ENCODE results near the gene CCDC47. TPM values are rescaled to one million over a fixed set of nuclear protein-coding genes. Genes with fewer than 3 reads are reported as not detected.

Gene CCDC47
- total RNA-seq, 2 experiments from 2014 or later = 31.0 to 31.3 TPM

- intact Hi-C loops (cut with DNase I, micrococcal nuclease) = no loop called here
- Histone ChIP-seq H3K4me3 (ENCODE audit: low read length) (no peak overlapping the region), H3K4me1 (ENCODE audit: insufficient read depth, low read length) (no peaks in the 10 kb centered on the region), H3K36me3 (ENCODE audit: insufficient read depth, low read length) (peaks cover 99% of the 10 kb centered on the region), H3K9me3 (ENCODE audit: control insufficient read depth in 1 of 2, insufficient read depth in 1 of 2, low read length in 2 of 2) (no peaks in the 10 kb centered on the region), H3K27me3 (ENCODE audit: control insufficient read depth in 1 of 2, insufficient read depth in 2 of 2, low read length in 2 of 2) (no peaks in the 10 kb centered on the region), H3K27ac (ENCODE audit: low read depth in 1 of 2, low read length in 2 of 2) (no peak overlapping the region)
- no peaks in the 10 kb centered on the region for H3K27me3 Mint-ChIP-seq
- CTCF ChIA-PET = interaction anchor here (1.9 kb wide), 1 partner anchor 10 kb away, joined by 6 read pairs; no protein-coding TSS in a partner anchor
- H3K36me3 Mint-ChIP-seq (ENCODE audit: low read depth) = peaks cover 96% of the 10 kb centered on the region
- peak overlapping the region; percentile 9 for H3K27ac Mint-ChIP-seq
- H3K4me3 Mint-ChIP-seq = no peak overlapping the region
- ATAC-seq (ENCODE audit: poor library complexity) (no peak), DNase-seq (no peak)
- no peaks in the 10 kb centered on the region for H3K4me1 Mint-ChIP-seq (ENCODE audit: low read depth)
- POLR2A ChIA-PET = interaction anchor here (1.1 to 1.3 kb wide), 3 partner anchors 9 to 112 kb away, joined by 3 to 5 read pairs (median 3); partner anchors contain the start of genes CCDC47 and DDX42
- no peak for TF ChIP-seq CTCF (IDR thresholded peaks at IDR 0.05)
- H3K9me3 Mint-ChIP-seq = no peaks in the 10 kb centered on the region
Observed at GRCh38 chr17:63809970-63810369, 36.6 kb upstream of the CCDC47 start.

GRCh38 chr17:63805591-63805990, 32.2 kb upstream of the CCDC47 start:
- POLR2A ChIA-PET = interaction anchor here (1.3 kb wide), 1 partner anchor 24 kb away, joined by 3 read pairs; no protein-coding TSS in a partner anchor
- H3K36me3 Mint-ChIP-seq (ENCODE audit: low read depth) = peaks cover 88% of the 10 kb centered on the region

GRCh38 chr17:63804328-63804727, 30.9 kb upstream of the CCDC47 start:
- Histone ChIP-seq H3K9me3 (ENCODE audit: control insufficient read depth in 1 of 2, insufficient read depth in 1 of 2, low read length in 2 of 2) (no peaks in the 10 kb centered on the region), H3K4me1 (ENCODE audit: insufficient read depth, low read length) (no peaks in the 10 kb centered on the region), H3K27me3 (ENCODE audit: control insufficient read depth in 1 of 2, insufficient read depth in 2 of 2, low read length in 2 of 2) (no peaks in the 10 kb centered on the region), H3K36me3 (ENCODE audit: insufficient read depth, low read length) (peaks cover 89% of the 10 kb centered on the region), H3K4me3 (ENCODE audit: low read length) (no peak overlapping the region), H3K27ac (ENCODE audit: low read depth in 1 of 2, low read length in 2 of 2) (no peak overlapping the region)
- intact Hi-C loops (cut with DNase I, micrococcal nuclease) = no loop called here
- ChIA-PET POLR2A (interaction anchor here (1.3 to 1.9 kb wide), 2 partner anchors 23 to 31 kb away, joined by 3 to 7 read pairs; partner anchors contain the start of genes CCDC47 and DDX42), CTCF (no interaction called here)
- no peak for DNase-seq
- no peak for ATAC-seq (ENCODE audit: poor library complexity)
- Mint-ChIP-seq H3K36me3 (ENCODE audit: low read depth) (peaks cover 88% of the 10 kb centered on the region), H3K4me3 (no peak overlapping the region), H3K4me1 (ENCODE audit: low read depth) (no peaks in the 10 kb centered on the region), H3K9me3 (no peaks in the 10 kb centered on the region), H3K27me3 (no peaks in the 10 kb centered on the region), H3K27ac (no peak overlapping the region)
- TF ChIP-seq CTCF (IDR thresholded peaks at IDR 0.05) = no peak

More at GRCh38 chr17:63805591-63805990, 32.2 kb upstream of the CCDC47 start:
- Histone ChIP-seq H3K27me3 (ENCODE audit: control insufficient read depth in 1 of 2, insufficient read depth in 2 of 2, low read length in 2 of 2) (no peaks in the 10 kb centered on the region), H3K27ac (ENCODE audit: low read depth in 1 of 2, low read length in 2 of 2) (no peak overlapping the region), H3K36me3 (ENCODE audit: insufficient read depth, low read length) (peaks cover 89% of the 10 kb centered on the region), H3K4me3 (ENCODE audit: low read length) (no peak overlapping the region), H3K9me3 (ENCODE audit: control insufficient read depth in 1 of 2, insufficient read depth in 1 of 2, low read length in 2 of 2) (no peaks in the 10 kb centered on the region), H3K4me1 (ENCODE audit: insufficient read depth, low read length) (no peaks in the 10 kb centered on the region)
- no peak for ATAC-seq (ENCODE audit: poor library complexity)
- H3K4me3 Mint-ChIP-seq = no peak overlapping the region
- CTCF ChIA-PET = no interaction called here
- no peak for TF ChIP-seq CTCF (IDR thresholded peaks at IDR 0.05)
- intact Hi-C loops (cut with DNase I, micrococcal nuclease) = no loop called here
- no peaks in the 10 kb centered on the region for H3K4me1 Mint-ChIP-seq (ENCODE audit: low read depth)
- DNase-seq = no peak
- peak overlapping the region; percentile 24 for H3K27ac Mint-ChIP-seq
- H3K9me3 Mint-ChIP-seq = no peaks in the 10 kb centered on the region
- H3K27me3 Mint-ChIP-seq = no peaks in the 10 kb centered on the region

Data from CD4-positive, alpha-beta T cell (primary cell).